Heart right ventricle (tissue), 16 donors: ENCODE data around the gene TPP2. TPM values are rescaled to one million over a fixed set of nuclear protein-coding genes. Genes with fewer than 3 reads are reported as not detected.

Experiments
- ATAC-seq, 8 donors: fragments of 200-7000 bp; cut with Tn5 transposase; one replicate each; pipeline ENCODE4 v1.9.1; 2020; ENCODE audit warnings: mild to moderate bottlenecking in 8 of 8, moderate library complexity in 8 of 8, moderate number of reproducible peaks in 1 of 8
- DNase-seq, 2 donors: peaks; one replicate each; pipeline ENCODE4 v3.0.0-alpha.2; 2020
- H3K27ac ChIP-seq, 10 donors: fragments of 200-600 bp; sonication (generic) in 2 of 10; one replicate each; pipeline versions ENCODE4 v1.5.0 to v1.8.0; 2020 to 2022; ENCODE audit warnings: mild to moderate bottlenecking in 3 of 10
- H3K27me3 ChIP-seq, 7 donors: fragments of 200-600 bp; one replicate each; pipeline ENCODE4 v1.8.0; 2021 to 2022; ENCODE audit warnings: mild to moderate bottlenecking in 2 of 7
- H3K36me3 ChIP-seq, 9 donors: fragments of 200-600 bp; sonication (generic) in 1 of 9; one replicate each; pipeline versions ENCODE4 v1.5.0 to v1.8.0; 2020 to 2022; ENCODE audit warnings: mild to moderate bottlenecking in 2 of 9
- H3K4me1 ChIP-seq, 9 donors: fragments of 200-600 bp; sonication (generic) in 1 of 9; one replicate each; pipeline versions ENCODE4 v1.5.0 to v1.8.0; 2020 to 2022; ENCODE audit warnings: mild to moderate bottlenecking in 4 of 9
- H3K4me3 ChIP-seq, 10 donors: fragments of 200-600 bp; sonication (generic) in 2 of 10; one replicate each; pipeline versions ENCODE4 v1.5.0 to v1.8.0; 2020 to 2022; ENCODE audit warnings: mild to moderate bottlenecking in 7 of 10, moderate library complexity in 2 of 10
- H3K9me3 ChIP-seq, 11 donors: fragments of 200-600 bp in 10 of 11; sonication (generic) in 2 of 11; one replicate each; pipeline versions ENCODE4 v1.5.0 to v1.8.0; 2013 to 2022; ENCODE audit warnings: mild to moderate bottlenecking in 2 of 11, control low read depth in 1 of 11, moderate library complexity in 1 of 11
- CTCF ChIP-seq, 9 donors: fragments of 200-600 bp; sonication (generic) in 2 of 9; IDR thresholded peaks; one replicate each; pipeline versions ENCODE4 v1.5.0 to v1.8.0; 2021 to 2022; ENCODE audit warnings: antibody characterized with exemption in 9 of 9, mild to moderate bottlenecking in 5 of 9, moderate library complexity in 1 of 9
- WGBS, 2 donors: extraction: QIAGEN DNeasy Blood & Tissue Kit; methylation state at CpG; one replicate each; pipeline ENCODE4 v1.1.7; 2013; ENCODE audit warnings: inconsistent platforms in 1 of 2; 5-methylcytosine and 5-hydroxymethylcytosine counted together
- intact Hi-C, 10 donors: fragments of 100-400 bp; cut with DNase I; formaldehyde crosslinking; loops; one replicate each; pipeline versions ENCODE4 v1.11.1 to v1.14.2; 2022
- polyA plus RNA-seq, 2 donors: library from polyadenylated mRNA; stranded (reverse); fragments of 200-250 nt; gene quantifications; one replicate each; pipeline ENCODE4 v1.2.3, GENCODE V29; 2013
- total RNA-seq, 10 donors: library from RNA; stranded (reverse); fragmentation: NEBNext Ultra II Directional in 3 of 10; extraction: Animal tissue kit (Norgen Biotek cat#: 25700) in 3 of 10; gene quantifications; one replicate each; pipeline versions ENCODE4 v1.2.1 to v1.2.4, GENCODE V29; 2021 to 2023
- donor health status: Arrhythmogenic right ventricular cardiomyopathy.
- donor health status: ischemic (EF 13 %, LVEDD 7.1; RV severe dilation, severe dysfunction).
- donor health status: healthy with polysubstance abuse.
- donor health status: DM: no; HTN: yes; CAD: no.
- donor health status: DM: no; HTN: no; CAD: no.
- donor health status: ischemic (EF 25% LVEDD 6.9; RV normal size, moderate dysfunction).
- donor health status: ischemic (EF 25% LVEDD 5.7; RV mildly dilated, moderate dysfunction).
- donor health status: healthy.
- donor health status: DM: yes; HTN: yes; CAD: no.
- donor health status: Ischemic cardiomyopathy.
- donor health status: ischemic (EF 35%, LVEDD 5.7; RV mildly dilated, moderate dysfunction).
- donor health status: nonischemic (EF 11% LVEDD 7.7; RV severe dilation, severe dysfunction).
- donor health status: DM: yes; HTN: yes; CAD: no.
- donor health status: PGD.
- donor health status: ischemic (EF 29% LVEDD 5.4; RV normal size, mild dysfunction).
- donor health status: nonischemic (EF 23%, LVEDD 6.1; RV moderate dilation, normal function).

Gene TPP2
- total and polyA plus RNA-seq, 12 donors, result 13.2 to 36.8 (median 31.1) TPM

- Histone ChIP-seq H3K27ac (no peak overlapping the region), H3K4me3 (no peak overlapping the region), H3K27me3 (no peaks in the 10 kb centered on the region), H3K4me1 (no peaks in the 10 kb centered on the region), H3K36me3 (peaks cover 0 to 98% (median 28%) of the 10 kb centered on the region in 9 donors), H3K9me3 (no peaks in the 10 kb centered on the region)
- ATAC-seq, result no peak
- intact Hi-C loops, result no loop called here
- TF ChIP-seq CTCF (IDR thresholded peaks at IDR 0.05), result no peak
- DNase-seq, result no peak
These were observed 54.6 kb downstream of the TPP2 start for GRCh38 chr13:102651392-102651791.

- H3K4me1 ChIP-seq, result no peaks in the 10 kb centered on the region
- no peaks in the 10 kb centered on the region for H3K27me3 ChIP-seq
- intact Hi-C loops, result no loop called here
- DNase-seq (no peak), ATAC-seq (no peak)
- H3K9me3 ChIP-seq, result no peaks in the 10 kb centered on the region
- peaks cover 0 to 98% (median 25%) of the 10 kb centered on the region in 9 donors for H3K36me3 ChIP-seq
- WGBS, 2 donors, result 89 to 94% methylated on average over 5 of the region's 5 CpGs
- TF ChIP-seq CTCF (IDR thresholded peaks at IDR 0.05), result no peak
- H3K27ac ChIP-seq, result no peak overlapping the region
- no peak overlapping the region for H3K4me3 ChIP-seq
These were observed 55.1 kb downstream of the TPP2 start for GRCh38 chr13:102651892-102652291.

GRCh38 chr13:102654756-102655155 lies 58.0 kb downstream of the TPP2 start:
- H3K27me3 ChIP-seq, result no peaks in the 10 kb centered on the region
- DNase-seq (no peak), ATAC-seq (no peak)
- 46 to 70% methylated on average over 2 of the region's 2 CpGs for WGBS, 2 donors
- peaks cover 0 to 8% (median 0%) of the 10 kb centered on the region in 11 donors for H3K9me3 ChIP-seq
- no peaks in the 10 kb centered on the region for H3K4me1 ChIP-seq
- intact Hi-C loops, result no loop called here
- no peak for TF ChIP-seq CTCF (IDR thresholded peaks at IDR 0.05)
- no peak overlapping the region for H3K27ac ChIP-seq
- H3K4me3 ChIP-seq, result no peak overlapping the region
- peaks cover 0 to 98% (median 15%) of the 10 kb centered on the region in 9 donors for H3K36me3 ChIP-seq

GRCh38 chr13:102657630-102658029 lies 60.8 kb downstream of the TPP2 start:
- peaks cover 0 to 98% (median 15%) of the 10 kb centered on the region in 9 donors for H3K36me3 ChIP-seq

More at GRCh38 chr13:102657630-102658029, 60.8 kb downstream of the TPP2 start:
- Histone ChIP-seq H3K27me3 (no peaks in the 10 kb centered on the region), H3K9me3 (peaks cover 0 to 8% (median 0%) of the 10 kb centered on the region in 11 donors), H3K27ac (no peak overlapping the region), H3K4me3 (no peak overlapping the region), H3K4me1 (no peaks in the 10 kb centered on the region)
- intact Hi-C loops, result no loop called here
- 76 to 82% methylated on average over 6 of the region's 6 CpGs for WGBS, 2 donors
- ATAC-seq (no peak), DNase-seq (no peak)
- TF ChIP-seq CTCF (IDR thresholded peaks at IDR 0.05), result peak in 8 of 9 donors; percentile 8 to 39 (median 21)
